GM10248 (cell line): ENCODE measurements around the gene COX17.

Experiments used
- CTCF ChIA-PET: fragments of 300-600 bp; sonication (Branson Sonifier 250); formaldehyde crosslinking; extraction: SDS; loops from one replicate; lab custom pipeline; 2021; ENCODE audit warnings: antibody characterized with exemption; lab: Yijun Ruan, JAX
- POLR2A ChIA-PET: fragments of 350-650 bp; sonication (Branson Sonifier 250); formaldehyde crosslinking; extraction: SDS; loops from one replicate; lab custom pipeline; 2020; ENCODE audit warnings: antibody characterized with exemption; lab: Yijun Ruan, JAX
- DNase-seq: peaks from one replicate; pipeline ENCODE4 v3.0.0; 2012; ENCODE audit errors: extremely low spot score
- CTCF ChIP-seq: IDR thresholded peaks from 2 replicates; pipeline ENCODE4 v1.5.1; 2012; ENCODE audit warnings: mild to moderate bottlenecking, low read depth; ENCODE audit errors: extremely low read depth, missing control alignments, control extremely low read depth

The COX17 gene

GRCh38 chr3:119641416-119641815 lies 35.8 kb downstream of the COX17 start:
- no peak for TF ChIP-seq CTCF
- ChIA-PET POLR2A (no interaction called here), CTCF (interaction anchor here (1.0 to 2.5 kb wide), 6 partner anchors 18 to 108 kb away, joined by 3 to 9 read pairs (median 4); no protein-coding TSS in a partner anchor)
- DNase-seq, result no peak

DNA sequence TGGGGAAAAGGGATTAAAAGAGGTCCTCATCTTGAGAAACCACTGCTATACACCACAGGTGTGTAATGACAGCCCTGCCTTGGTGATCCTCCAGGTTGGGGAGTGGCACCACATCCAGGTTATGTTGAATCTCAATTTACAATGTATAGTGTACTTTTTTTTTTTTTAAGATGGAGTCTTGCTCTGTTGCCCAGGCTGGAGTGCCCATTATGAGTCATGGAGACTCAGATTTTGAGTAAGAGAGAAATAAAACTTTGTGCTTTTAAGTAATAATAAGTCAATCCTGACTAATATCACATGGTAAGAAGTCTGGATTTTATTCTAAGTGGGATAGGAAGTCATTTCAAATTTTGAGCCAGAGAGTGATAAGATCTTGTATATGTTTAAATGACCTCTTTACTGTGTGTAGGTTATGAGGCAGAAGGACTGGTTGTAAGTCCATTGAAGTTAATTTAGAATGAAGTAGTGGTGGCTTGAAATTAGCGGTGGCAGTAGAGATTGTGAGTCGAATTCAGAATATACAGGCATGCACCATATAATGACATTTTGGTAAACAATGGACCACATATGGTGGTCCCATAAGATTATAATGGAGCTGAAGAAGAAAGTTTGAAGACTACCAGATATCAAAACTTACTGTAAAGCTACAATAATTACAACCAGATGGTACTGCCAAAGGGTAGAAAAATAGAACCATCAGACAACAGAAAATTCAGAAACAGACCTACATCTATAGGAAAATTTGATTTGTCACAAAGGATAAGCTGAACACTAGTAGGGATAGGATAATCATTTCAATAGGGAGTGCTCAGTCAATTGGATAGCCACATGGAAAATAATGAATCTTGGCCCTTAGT lies 37.5 kb downstream of the COX17 start:
- DNase-seq, result no peak
- ChIA-PET CTCF (interaction anchor here (1.7 kb wide), 1 partner anchor 39 kb away, joined by 3 read pairs; no protein-coding TSS in a partner anchor), POLR2A (no interaction called here)
- no peak for TF ChIP-seq CTCF

GRCh38 chr3:119637679-119638477 lies 39.3 kb downstream of the COX17 start:
- POLR2A ChIA-PET, result no interaction called here
- no peak for TF ChIP-seq CTCF
- CTCF ChIA-PET, result interaction anchor here (0.7 to 6.4 kb wide), 7 partner anchors 10 to 44 kb away, joined by 3 to 54 read pairs (median 5); no protein-coding TSS in a partner anchor
- peak; percentile 39 for DNase-seq

DNA sequence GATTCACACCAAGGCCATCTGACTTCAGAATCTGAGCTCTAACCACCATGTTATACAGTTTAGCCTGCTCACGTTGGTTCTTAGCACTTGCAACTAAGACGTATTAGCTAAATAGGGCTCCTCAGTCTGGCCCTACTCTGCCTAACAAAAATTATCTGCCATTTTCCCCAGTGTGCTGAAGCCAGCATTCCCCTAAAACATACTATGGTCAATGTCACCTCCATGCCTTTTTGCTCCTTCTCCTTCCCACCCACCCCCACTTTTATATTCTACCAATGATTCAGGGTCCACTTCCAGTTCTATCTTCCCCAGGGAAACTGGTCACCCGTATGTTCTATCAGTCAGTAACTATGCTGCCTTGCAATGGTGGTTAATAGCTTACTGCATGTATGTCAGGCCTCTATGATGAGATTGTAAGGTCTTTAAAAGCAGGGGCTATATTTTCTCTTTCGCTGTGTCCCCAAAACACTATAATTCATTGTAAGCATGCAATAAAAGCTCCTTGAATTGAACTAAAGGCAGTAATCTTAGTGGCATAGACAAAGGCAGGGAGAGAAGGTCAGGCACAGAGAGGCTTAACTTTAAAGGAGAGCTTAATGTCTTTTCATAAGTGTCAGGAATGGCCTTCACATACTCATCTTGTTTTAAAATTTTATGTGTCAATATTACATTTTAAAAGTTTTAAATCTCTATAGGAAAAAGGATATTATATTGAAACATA lies 40.2 kb downstream of the COX17 start:
- CTCF ChIA-PET, result interaction anchor here (0.7 to 6.4 kb wide), 10 partner anchors 9 to 56 kb away, joined by 3 to 54 read pairs (median 4); partner anchors contain the start of gene POPDC2
- DNase-seq, result no peak
- POLR2A ChIA-PET, result interaction anchor here (0.9 kb wide), 1 partner anchor 24 kb away, joined by 3 read pairs; no protein-coding TSS in a partner anchor
- no peak for TF ChIP-seq CTCF

DNA sequence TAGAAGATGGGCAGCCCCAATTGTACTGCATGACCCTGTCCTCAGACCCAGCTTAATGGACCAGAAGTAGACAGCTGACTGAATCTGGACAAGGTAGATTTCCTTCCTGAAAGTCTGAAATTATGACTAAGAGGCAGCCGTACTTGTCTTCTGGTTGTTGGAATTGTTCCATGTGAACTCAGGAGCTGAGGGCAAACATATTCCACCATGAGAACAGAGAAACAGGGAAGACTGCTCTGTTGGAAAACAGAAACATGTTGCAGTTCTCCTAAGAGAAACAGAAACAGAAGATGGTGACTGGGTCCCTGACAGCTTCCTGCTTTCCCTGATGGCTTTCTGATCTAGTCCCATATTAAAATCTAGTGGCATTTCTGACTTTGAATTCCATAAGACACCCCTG lies 41.0 kb downstream of the COX17 start:
- POLR2A ChIA-PET, result interaction anchor here (0.7 to 0.9 kb wide), 2 partner anchors 8 to 23 kb away, joined by 3 read pairs; no protein-coding TSS in a partner anchor
- CTCF ChIA-PET, result interaction anchor here (0.7 to 6.4 kb wide), 10 partner anchors 9 to 135 kb away, joined by 3 to 54 read pairs (median 4); partner anchors contain the start of gene POPDC2
- TF ChIP-seq CTCF, result no peak
- no peak for DNase-seq
